Subcutaneous abdominal adipose tissue (tissue), 5 donors: ENCODE measurements around the gene GNAS-AS1.

Source experiments
- H3K27ac ChIP-seq: one replicate; pipeline ENCODE4 v1.7.0; 2013; ENCODE audit warnings: low read depth, mild to moderate bottlenecking, inconsistent platforms, low read length, moderate library complexity
- H3K27me3 ChIP-seq, 5 donors: one replicate each; pipeline ENCODE4 v1.7.0; 2013; ENCODE audit warnings: low read length in 5 of 5, inconsistent platforms in 1 of 5; ENCODE audit not compliant: control insufficient read depth in 5 of 5, insufficient read depth in 4 of 5
- H3K36me3 ChIP-seq, 5 donors: one replicate each; pipeline ENCODE4 v1.7.0; 2013; ENCODE audit warnings: low read length in 5 of 5; ENCODE audit not compliant: control insufficient read depth in 5 of 5, insufficient read depth in 5 of 5
- H3K4me1 ChIP-seq, 5 donors: one replicate each; pipeline ENCODE4 v1.7.0; 2013; ENCODE audit warnings: low read length in 5 of 5, mild to moderate bottlenecking in 3 of 5, moderate library complexity in 1 of 5; ENCODE audit not compliant: control insufficient read depth in 5 of 5, insufficient read depth in 5 of 5
- H3K4me3 ChIP-seq, 5 donors: one replicate each; pipeline ENCODE4 v1.7.0; 2013; ENCODE audit warnings: low read length in 5 of 5, low read depth in 1 of 5
- H3K9ac ChIP-seq, 5 donors: one replicate each; pipeline ENCODE4 v1.7.0; 2013; ENCODE audit warnings: low read length in 5 of 5, mild to moderate bottlenecking in 4 of 5, moderate library complexity in 3 of 5
- H3K9me3 ChIP-seq, 5 donors: one replicate each; pipeline ENCODE4 v1.7.0; 2013; ENCODE audit warnings: low read length in 5 of 5; ENCODE audit not compliant: control insufficient read depth in 5 of 5
- donor health status: healthy.
- donor health status: healthy.
- donor health status: healthy.
- donor health status: healthy.
- donor health status: healthy.

The GNAS-AS1 gene

GRCh38 chr20:58892932-58893224 lies 42.2 kb upstream of the GNAS-AS1 start:
- peak overlapping the region in 4 of 5 donors; percentile 45 to 78 (median 62) for H3K9ac ChIP-seq
- peak overlapping the region; percentile 96 for H3K27ac ChIP-seq
- H3K4me1 ChIP-seq = peaks cover 9 to 63% (median 57%) of the 10 kb centered on the region in 5 donors
- no peaks in the 10 kb centered on the region for H3K9me3 ChIP-seq
- H3K36me3 ChIP-seq = no peaks in the 10 kb centered on the region
- H3K4me3 ChIP-seq = peak overlapping the region; percentile 65 to 88 (median 75)
- H3K27me3 ChIP-seq = no peaks in the 10 kb centered on the region

- Histone ChIP-seq H3K27ac (peak overlapping the region; percentile 96), H3K9ac (peak overlapping the region in 4 of 5 donors; percentile 56 to 89 (median 86)), H3K36me3 (no peaks in the 10 kb centered on the region), H3K9me3 (no peaks in the 10 kb centered on the region), H3K27me3 (no peaks in the 10 kb centered on the region), H3K4me3 (peak overlapping the region; percentile 65 to 88 (median 75)), H3K4me1 (peaks cover 9 to 60% (median 55%) of the 10 kb centered on the region in 5 donors)
Measured at GRCh38 chr20:58892141-58892931, 41.6 kb upstream of the GNAS-AS1 start.

- Histone ChIP-seq H3K27me3 (no peaks in the 10 kb centered on the region), H3K27ac (peak overlapping the region; percentile 96), H3K36me3 (no peaks in the 10 kb centered on the region), H3K9me3 (no peaks in the 10 kb centered on the region), H3K4me3 (peak overlapping the region; percentile 65 to 88 (median 75)), H3K9ac (peak overlapping the region in 4 of 5 donors; percentile 23 to 89 (median 86)), H3K4me1 (peaks cover 9 to 55% (median 49%) of the 10 kb centered on the region in 5 donors)
Measured at GRCh38 chr20:58891718-58892140, 41.0 kb upstream of the GNAS-AS1 start.

GRCh38 chr20:58891086-58891717 lies 40.5 kb upstream of the GNAS-AS1 start:
- Histone ChIP-seq H3K4me1 (peaks cover 9 to 50% (median 44%) of the 10 kb centered on the region in 5 donors), H3K9ac (peak overlapping the region in 2 of 5 donors; percentile 56 to 73), H3K27ac (no peak overlapping the region)

DNA sequence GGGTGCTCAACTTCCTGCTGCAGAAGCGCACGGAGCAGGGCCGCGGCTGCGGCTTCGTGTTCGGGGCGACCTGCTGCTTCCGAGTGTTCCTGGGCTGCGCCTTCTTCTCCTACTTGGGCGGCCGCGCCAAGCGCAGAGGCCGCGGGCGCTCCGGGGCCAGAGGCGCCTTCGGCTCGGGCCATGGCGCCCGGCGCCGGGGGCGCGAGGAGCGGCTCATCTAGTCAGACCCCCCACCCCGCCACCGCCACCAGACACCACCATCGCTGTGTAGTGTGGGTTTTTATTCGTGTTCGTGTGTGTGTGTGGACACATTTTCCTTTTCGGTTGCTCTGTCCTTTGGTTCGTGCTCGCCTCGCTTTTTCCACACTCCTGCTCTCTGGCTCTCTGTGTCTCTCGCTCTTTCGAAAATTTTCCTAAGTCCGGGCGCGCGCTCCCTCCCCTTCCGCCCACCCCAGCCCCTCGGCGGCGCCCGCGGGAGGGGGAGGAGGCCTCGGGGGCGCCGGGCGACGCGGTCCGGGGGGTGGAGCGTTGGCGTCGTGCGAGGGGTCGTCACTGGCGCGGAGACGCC lies 39.9 kb upstream of the GNAS-AS1 start:
- H3K4me1 ChIP-seq = peaks cover 8 to 44% (median 38%) of the 10 kb centered on the region in 5 donors

More at GRCh38 chr20:58891086-58891717, 40.5 kb upstream of the GNAS-AS1 start:
- peak overlapping the region; percentile 70 to 83 (median 78) for H3K4me3 ChIP-seq
- no peaks in the 10 kb centered on the region for H3K9me3 ChIP-seq
- no peaks in the 10 kb centered on the region for H3K36me3 ChIP-seq
- H3K27me3 ChIP-seq = no peaks in the 10 kb centered on the region

GRCh38 chr20:58889798-58890517 lies 39.3 kb upstream of the GNAS-AS1 start:
- Histone ChIP-seq H3K9me3 (peaks cover 0 to 4% (median 0%) of the 10 kb centered on the region in 5 donors), H3K27ac (peak overlapping the region; percentile 83), H3K4me3 (peak overlapping the region in 4 of 5 donors; percentile 72 to 83 (median 80)), H3K4me1 (peaks cover 6 to 37% (median 31%) of the 10 kb centered on the region in 5 donors), H3K36me3 (no peaks in the 10 kb centered on the region), H3K27me3 (no peaks in the 10 kb centered on the region), H3K9ac (peak overlapping the region in 4 of 5 donors; percentile 51 to 73 (median 62))

More for the DNA sequence above, 39.9 kb upstream of the GNAS-AS1 start:
- peak overlapping the region; percentile 83 for H3K27ac ChIP-seq
- H3K9me3 ChIP-seq = no peaks in the 10 kb centered on the region
- H3K4me3 ChIP-seq = peak overlapping the region; percentile 71 to 83 (median 78)
- no peaks in the 10 kb centered on the region for H3K36me3 ChIP-seq
- no peaks in the 10 kb centered on the region for H3K27me3 ChIP-seq
- peak overlapping the region in 4 of 5 donors; percentile 51 to 73 (median 62) for H3K9ac ChIP-seq

DNA sequence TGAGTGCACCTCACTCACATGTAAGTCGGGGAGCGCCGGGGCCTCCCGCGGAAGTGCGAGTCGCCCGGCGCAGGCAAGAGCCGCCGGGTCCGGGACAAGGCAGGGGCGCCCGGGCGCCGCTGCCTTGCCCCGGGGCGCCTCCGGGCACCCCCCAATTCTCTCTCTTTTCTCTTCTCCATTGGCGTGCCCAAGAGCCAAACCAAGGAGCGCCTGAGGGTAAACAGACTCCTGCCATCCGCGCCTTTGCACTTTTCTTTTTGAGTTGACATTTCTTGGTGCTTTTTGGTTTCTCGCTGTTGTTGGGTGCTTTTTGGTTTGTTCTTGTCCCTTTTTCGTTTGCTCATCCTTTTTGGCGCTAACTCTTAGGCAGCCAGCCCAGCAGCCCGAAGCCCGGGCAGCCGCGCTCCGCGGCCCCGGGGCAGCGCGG lies 38.6 kb upstream of the GNAS-AS1 start:
- Histone ChIP-seq H3K9me3 (peaks cover 0 to 4% (median 0%) of the 10 kb centered on the region in 5 donors), H3K27ac (no peak overlapping the region), H3K9ac (peak overlapping the region in 2 of 5 donors; percentile 44 to 51), H3K4me1 (peaks cover 2 to 31% (median 25%) of the 10 kb centered on the region in 5 donors), H3K36me3 (no peaks in the 10 kb centered on the region), H3K4me3 (peak overlapping the region in 4 of 5 donors; percentile 72 to 83 (median 80)), H3K27me3 (no peaks in the 10 kb centered on the region)

- no peaks in the 10 kb centered on the region for H3K27me3 ChIP-seq
- H3K9ac ChIP-seq = peak overlapping the region in 4 of 5 donors; percentile 62 to 84 (median 71)
- peaks cover 0 to 25% (median 19%) of the 10 kb centered on the region in 5 donors for H3K4me1 ChIP-seq
- H3K9me3 ChIP-seq = peaks cover 0 to 4% (median 0%) of the 10 kb centered on the region in 5 donors
- H3K36me3 ChIP-seq = no peaks in the 10 kb centered on the region
- H3K27ac ChIP-seq = no peak overlapping the region
- peak overlapping the region; percentile 72 to 83 (median 78) for H3K4me3 ChIP-seq
Measured at GRCh38 chr20:58888521-58889333, 38.0 kb upstream of the GNAS-AS1 start.

DNA sequence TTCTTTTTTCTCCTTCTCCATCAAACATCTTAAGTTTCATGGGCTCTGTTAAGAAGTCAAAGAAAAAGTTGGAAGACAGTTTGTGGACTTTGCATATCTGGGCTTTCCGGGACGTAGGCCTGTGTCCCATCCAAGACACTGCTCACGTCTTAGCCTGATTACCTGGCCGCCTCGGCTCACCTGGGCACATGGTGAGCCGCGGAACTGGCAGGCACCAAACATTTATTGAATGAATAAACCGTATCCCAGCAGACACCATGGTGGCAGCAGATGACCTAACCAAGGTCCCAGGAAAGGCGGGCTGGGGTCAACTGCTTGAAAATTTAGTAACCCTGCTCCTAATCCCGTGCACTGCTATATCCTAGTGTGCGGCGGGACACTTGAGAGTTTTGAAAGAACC lies 37.4 kb upstream of the GNAS-AS1 start:
- Histone ChIP-seq H3K9ac (peak overlapping the region; percentile 38 to 84 (median 70)), H3K9me3 (peaks cover 0 to 4% (median 0%) of the 10 kb centered on the region in 5 donors), H3K36me3 (no peaks in the 10 kb centered on the region), H3K4me1 (peaks cover 0 to 19% (median 13%) of the 10 kb centered on the region in 5 donors), H3K27me3 (no peaks in the 10 kb centered on the region), H3K27ac (no peak overlapping the region), H3K4me3 (peak overlapping the region; percentile 72 to 83 (median 78))
